NB4 (cell line): ENCODE results near the gene RIT2.

Source experiments
- MYC ChIP-seq: IDR thresholded peaks from 2 replicates; pipeline ENCODE4 v1.6.1; 2011; ENCODE audit warnings: low read depth, low read length
- POLR2A ChIP-seq: IDR thresholded peaks from 2 replicates; pipeline ENCODE4 v1.6.1; 2011; ENCODE audit warnings: mild to moderate bottlenecking; ENCODE audit not compliant: insufficient read length; ENCODE audit errors: extremely low read depth
- TF ChIP-seq, protein P1 (sequence below): IDR thresholded peaks from one replicate; pipeline ENCODE4 v1.5.1; 2012; ENCODE audit warnings: low read depth, low read length

DNA sequence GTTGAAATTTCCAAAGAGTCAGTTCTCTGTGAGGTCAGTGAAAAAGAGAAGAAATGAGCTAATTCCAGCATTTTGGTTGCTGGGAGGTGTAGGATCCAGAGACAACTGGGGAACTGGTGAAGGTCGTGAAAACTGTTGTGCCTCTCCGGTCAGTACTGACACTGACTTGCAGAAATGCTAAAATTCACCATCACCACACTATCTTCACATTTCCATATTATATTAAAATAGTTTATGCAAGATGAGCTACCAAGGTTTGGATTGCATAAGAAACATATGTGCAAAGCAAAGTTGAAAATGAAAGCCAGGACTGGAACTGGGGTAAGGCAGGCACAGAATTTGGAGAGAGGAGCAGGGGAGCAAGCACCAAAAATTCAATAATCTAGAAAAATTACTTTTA is 21.8 kb downstream of the RIT2 start:
- TF ChIP-seq, protein P1, sequence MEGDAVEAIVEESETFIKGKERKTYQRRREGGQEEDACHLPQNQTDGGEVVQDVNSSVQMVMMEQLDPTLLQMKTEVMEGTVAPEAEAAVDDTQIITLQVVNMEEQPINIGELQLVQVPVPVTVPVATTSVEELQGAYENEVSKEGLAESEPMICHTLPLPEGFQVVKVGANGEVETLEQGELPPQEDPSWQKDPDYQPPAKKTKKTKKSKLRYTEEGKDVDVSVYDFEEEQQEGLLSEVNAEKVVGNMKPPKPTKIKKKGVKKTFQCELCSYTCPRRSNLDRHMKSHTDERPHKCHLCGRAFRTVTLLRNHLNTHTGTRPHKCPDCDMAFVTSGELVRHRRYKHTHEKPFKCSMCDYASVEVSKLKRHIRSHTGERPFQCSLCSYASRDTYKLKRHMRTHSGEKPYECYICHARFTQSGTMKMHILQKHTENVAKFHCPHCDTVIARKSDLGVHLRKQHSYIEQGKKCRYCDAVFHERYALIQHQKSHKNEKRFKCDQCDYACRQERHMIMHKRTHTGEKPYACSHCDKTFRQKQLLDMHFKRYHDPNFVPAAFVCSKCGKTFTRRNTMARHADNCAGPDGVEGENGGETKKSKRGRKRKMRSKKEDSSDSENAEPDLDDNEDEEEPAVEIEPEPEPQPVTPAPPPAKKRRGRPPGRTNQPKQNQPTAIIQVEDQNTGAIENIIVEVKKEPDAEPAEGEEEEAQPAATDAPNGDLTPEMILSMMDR = no peak
- TF ChIP-seq MYC (no peak), POLR2A (no peak)
